CD8-positive, alpha-beta memory T cell (primary cell): Measurements from ENCODE around the gene LCP1. TPM values are rescaled to one million over a fixed set of nuclear protein-coding genes. Genes with fewer than 3 reads are reported as not detected.

Experiments
- CTCF ChIA-PET: fragments of 350-600 bp; sonication (Branson Sonifier 250); formaldehyde crosslinking; loops from one replicate; lab custom pipeline; 2021; ENCODE audit warnings: antibody characterized with exemption; lab: Charles Lee
- POLR2A ChIA-PET: fragments of 350-600 bp; sonication (Branson Sonifier 250); formaldehyde crosslinking; loops from one replicate; lab custom pipeline; 2021; ENCODE audit warnings: antibody characterized with exemption; lab: Charles Lee
- DNase-seq, 5 donors: peaks; one replicate each; pipeline versions ENCODE4 v3.0.0 to v3.0.0-alpha.2; 2020 to 2022; ENCODE audit warnings: mixed read lengths in 1 of 5
- H3K27ac ChIP-seq: one replicate; pipeline ENCODE4 v1.7.0; 2013; ENCODE audit warnings: low read depth, mild to moderate bottlenecking, low read length, moderate library complexity
- H3K27me3 ChIP-seq: 2 replicates; pipeline ENCODE4 v1.7.0; 2013; ENCODE audit warnings: low read length, mild to moderate bottlenecking; ENCODE audit not compliant: insufficient read depth, poor library complexity, severe bottlenecking
- H3K36me3 ChIP-seq: 2 replicates; pipeline ENCODE4 v1.7.0; 2013; ENCODE audit warnings: mild to moderate bottlenecking, low read length, moderate library complexity; ENCODE audit not compliant: insufficient read depth
- H3K4me1 ChIP-seq: 2 replicates; pipeline ENCODE4 v1.7.0; 2013; ENCODE audit warnings: mild to moderate bottlenecking, low read length, moderate library complexity; ENCODE audit not compliant: insufficient read depth
- H3K4me3 ChIP-seq: 2 replicates; pipeline ENCODE4 v1.7.0; 2013; ENCODE audit warnings: mild to moderate bottlenecking, low read length
- H3K9me3 ChIP-seq: 2 replicates; pipeline ENCODE4 v1.7.0; 2013; ENCODE audit warnings: mild to moderate bottlenecking, low read length
- H3K27ac Mint-ChIP-seq, 8 donors: one replicate each; pipeline ENCODE4 v1.8.0; 2020 to 2021; ENCODE audit warnings: mixed read lengths in 8 of 8, mild to moderate bottlenecking in 6 of 8, inconsistent platforms in 3 of 8, moderate library complexity in 3 of 8
- H3K27me3 Mint-ChIP-seq, 2 donors: one replicate each; pipeline ENCODE4 v1.8.0; 2020 to 2021; ENCODE audit warnings: mixed read lengths in 2 of 2, mild to moderate bottlenecking in 1 of 2, moderate library complexity in 1 of 2
- H3K36me3 Mint-ChIP-seq, 3 donors: one replicate each; pipeline ENCODE4 v1.8.0; 2020 to 2021; ENCODE audit warnings: mixed read lengths in 3 of 3, inconsistent platforms in 1 of 3, mild to moderate bottlenecking in 1 of 3
- H3K4me1 Mint-ChIP-seq, 3 donors: one replicate each; pipeline ENCODE4 v1.8.0; 2020 to 2021; ENCODE audit warnings: mixed read lengths in 3 of 3, inconsistent platforms in 1 of 3, mild to moderate bottlenecking in 1 of 3
- H3K4me3 Mint-ChIP-seq, 7 donors: one replicate each; pipeline ENCODE4 v1.8.0; 2020 to 2021; ENCODE audit warnings: mixed read lengths in 7 of 7, mild to moderate bottlenecking in 6 of 7, moderate library complexity in 4 of 7, inconsistent platforms in 2 of 7
- H3K9me3 Mint-ChIP-seq, 5 donors: one replicate each; pipeline ENCODE4 v1.8.0; 2020 to 2022; ENCODE audit warnings: mixed read lengths in 5 of 5, mild to moderate bottlenecking in 3 of 5, moderate library complexity in 2 of 5, inconsistent platforms in 1 of 5
- polyA plus RNA-seq: library from polyadenylated mRNA; unstranded; fragments of 300-500 nt; fragmentation: Illumina TruSeq; gene quantifications from one replicate; pipeline ENCODE4 v1.2.3, GENCODE V29; 2021
- total RNA-seq, 2 experiments: library from RNA; stranded (reverse); gene quantifications; one replicate each; pipeline ENCODE4 v1.2.3, GENCODE V29; 2021

LCP1 gene
- total and polyA plus RNA-seq, 3 experiments from 2014 or later: 838 to 1,545 (median 869) TPM

DNA sequence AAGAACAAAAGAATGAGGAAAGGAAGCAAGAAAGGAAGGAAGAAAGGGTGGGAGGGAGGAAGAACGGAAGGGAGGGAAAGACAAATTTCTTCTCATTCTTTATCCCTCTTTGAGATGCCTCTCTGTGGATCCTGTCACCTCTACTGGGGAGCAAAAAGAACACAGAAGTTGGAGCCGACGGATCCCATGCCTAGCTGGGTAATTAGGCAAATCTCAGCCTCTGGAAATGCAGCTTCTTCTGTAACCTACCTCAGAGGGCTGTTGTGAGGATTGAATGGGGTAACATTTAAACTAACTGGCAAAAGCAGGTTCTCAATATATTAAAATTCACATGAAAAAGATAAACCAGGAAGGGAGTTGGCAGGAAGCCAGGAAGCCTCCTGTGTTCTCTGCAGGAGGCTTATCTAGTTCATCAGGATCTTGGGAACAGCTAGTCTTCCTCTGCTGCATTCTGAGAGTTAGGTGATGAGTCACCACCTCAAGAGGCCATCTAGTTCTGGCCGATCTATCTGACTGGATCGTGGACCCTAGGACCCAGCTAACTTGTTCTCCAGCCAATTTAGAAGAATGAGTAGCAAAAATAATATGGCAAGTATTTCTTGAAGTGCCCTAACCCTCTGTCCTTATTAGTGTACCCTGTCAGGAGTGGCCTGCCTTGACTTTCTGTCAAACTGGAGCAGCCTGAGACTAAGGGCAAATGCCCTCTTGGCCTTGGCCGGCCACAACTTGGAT, 61.9 kb downstream of the LCP1 start:
- no peaks in the 10 kb centered on the region for H3K36me3 ChIP-seq
- no peak overlapping the region for H3K27ac Mint-ChIP-seq
- no peak for DNase-seq
- H3K4me3 Mint-ChIP-seq: no peak overlapping the region
- H3K27me3 Mint-ChIP-seq: no peaks in the 10 kb centered on the region
- peaks cover 0 to 2% (median 0%) of the 10 kb centered on the region in 3 donors for H3K36me3 Mint-ChIP-seq
- H3K9me3 Mint-ChIP-seq: no peaks in the 10 kb centered on the region
- H3K9me3 ChIP-seq: no peaks in the 10 kb centered on the region
- CTCF ChIA-PET: no interaction called here
- H3K27me3 ChIP-seq: no peaks in the 10 kb centered on the region
- POLR2A ChIA-PET: no interaction called here
- no peak overlapping the region for H3K4me3 ChIP-seq
- H3K27ac ChIP-seq: no peak overlapping the region
- peaks cover 23 to 33% (median 26%) of the 10 kb centered on the region in 3 donors for H3K4me1 Mint-ChIP-seq
- H3K4me1 ChIP-seq: peaks cover 25% of the 10 kb centered on the region

DNA sequence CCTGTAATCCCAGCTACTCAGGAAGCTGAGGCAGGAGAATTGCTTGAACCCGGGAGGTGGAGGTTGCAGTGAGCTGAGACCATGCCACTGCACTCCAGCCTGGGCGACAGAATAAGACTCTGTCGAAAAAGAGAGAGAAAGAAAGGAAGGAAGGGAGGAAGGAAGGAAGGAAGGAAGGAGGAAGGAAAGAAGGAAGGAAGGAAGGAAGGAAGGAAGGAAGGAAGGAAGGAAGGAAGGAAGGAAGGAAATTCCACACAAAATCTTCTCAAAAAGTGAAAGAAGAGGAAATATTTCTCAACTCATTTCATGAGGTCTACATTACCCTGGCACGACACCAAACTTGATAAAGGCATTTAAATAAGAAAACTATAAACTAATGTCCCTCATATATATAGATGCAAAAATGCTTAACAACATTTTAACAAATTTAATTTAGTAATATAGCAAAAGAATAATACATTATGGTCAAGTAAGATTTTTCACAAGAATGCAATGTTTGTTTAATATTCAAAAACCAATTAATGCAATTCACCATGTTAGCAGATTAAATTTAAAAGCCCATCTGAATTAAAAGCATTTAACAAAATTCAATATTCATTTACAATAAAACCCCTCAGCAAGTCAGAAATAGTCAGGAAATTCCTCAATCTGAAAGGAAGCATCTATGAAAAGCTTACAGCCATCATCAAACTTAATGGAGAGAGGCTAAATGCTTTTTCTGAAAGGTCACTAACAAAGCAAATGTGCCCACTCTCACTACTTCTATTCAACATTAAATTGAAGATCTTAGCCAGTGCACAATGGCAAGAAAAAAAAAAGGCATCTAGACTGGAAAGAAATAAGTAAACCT, 65.1 kb downstream of the LCP1 start:
- ChIA-PET CTCF (interaction anchor here (1.3 kb wide), 1 partner anchor 9 kb away, joined by 4 read pairs; no protein-coding TSS in a partner anchor), POLR2A (no interaction called here)
- Histone ChIP-seq H3K9me3 (no peaks in the 10 kb centered on the region), H3K4me1 (peaks cover 4% of the 10 kb centered on the region), H3K36me3 (no peaks in the 10 kb centered on the region), H3K4me3 (no peak overlapping the region), H3K27ac (no peak overlapping the region), H3K27me3 (no peaks in the 10 kb centered on the region)
- Mint-ChIP-seq H3K36me3 (peaks cover 0 to 3% (median 3%) of the 10 kb centered on the region in 3 donors), H3K4me3 (no peak overlapping the region), H3K27ac (no peak overlapping the region), H3K27me3 (peaks cover 2 to 19% of the 10 kb centered on the region in 2 donors), H3K9me3 (no peaks in the 10 kb centered on the region), H3K4me1 (peaks cover 4% of the 10 kb centered on the region in 3 donors)
- no peak for DNase-seq

DNA sequence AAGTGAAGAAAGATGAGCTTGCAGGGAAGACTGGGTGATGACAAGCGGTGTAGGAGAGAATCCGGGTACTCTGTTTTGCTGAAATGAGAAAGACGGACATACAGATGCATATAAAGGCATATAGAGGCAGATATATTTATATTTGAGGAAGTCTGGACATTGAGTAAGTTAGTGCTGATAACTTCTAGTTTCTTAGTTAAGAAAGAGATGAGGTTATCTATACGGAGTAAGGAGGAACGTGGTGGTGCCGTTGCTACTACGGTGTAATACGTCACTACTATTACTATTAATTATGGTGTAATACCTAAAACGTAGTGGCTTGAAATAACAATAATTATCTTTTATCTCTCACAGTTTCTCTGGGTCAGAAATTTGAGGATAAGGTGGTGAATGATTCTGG, 67.4 kb downstream of the LCP1 start:
- H3K36me3 Mint-ChIP-seq: peaks cover 0 to 3% (median 3%) of the 10 kb centered on the region in 3 donors
- POLR2A ChIA-PET: no interaction called here
- CTCF ChIA-PET: no interaction called here

DNA sequence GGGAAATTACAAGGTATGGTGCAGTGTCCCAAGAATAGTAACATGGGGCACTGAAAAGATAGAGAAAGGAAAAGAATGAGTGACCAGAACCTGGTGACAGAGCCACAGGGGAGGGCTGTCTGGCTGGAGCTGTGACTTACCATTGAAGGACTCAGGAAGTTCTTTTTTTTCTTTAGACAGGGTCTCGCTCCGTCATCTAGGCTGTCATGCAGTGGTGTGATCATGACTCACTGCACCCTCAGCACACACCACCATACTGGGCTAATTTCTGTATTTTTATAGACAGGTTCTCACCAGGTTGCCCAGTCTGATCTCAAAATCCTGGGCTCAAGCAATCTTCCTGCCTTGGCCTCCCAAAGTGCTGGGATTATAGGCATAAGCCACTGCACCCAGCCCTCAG, 68.4 kb downstream of the LCP1 start:
- CTCF ChIA-PET: no interaction called here
- Mint-ChIP-seq H3K4me1 (peaks cover 0 to 2% (median 0%) of the 10 kb centered on the region in 3 donors), H3K27ac (no peak overlapping the region), H3K4me3 (no peak overlapping the region), H3K27me3 (peaks cover 14 to 41% of the 10 kb centered on the region in 2 donors), H3K9me3 (no peaks in the 10 kb centered on the region), H3K36me3 (peaks cover 0 to 3% (median 1%) of the 10 kb centered on the region in 3 donors)
- no peak for DNase-seq
- no peaks in the 10 kb centered on the region for H3K27me3 ChIP-seq
- H3K27ac ChIP-seq: no peak overlapping the region
- POLR2A ChIA-PET: no interaction called here
- no peaks in the 10 kb centered on the region for H3K36me3 ChIP-seq
- H3K4me1 ChIP-seq: no peaks in the 10 kb centered on the region
- no peak overlapping the region for H3K4me3 ChIP-seq
- no peaks in the 10 kb centered on the region for H3K9me3 ChIP-seq

More for the DNA sequence above, 67.4 kb downstream of the LCP1 start:
- DNase-seq: no peak
- Mint-ChIP-seq H3K4me3 (no peak overlapping the region), H3K4me1 (no peaks in the 10 kb centered on the region), H3K27me3 (peaks cover 10 to 32% of the 10 kb centered on the region in 2 donors), H3K27ac (no peak overlapping the region), H3K9me3 (no peaks in the 10 kb centered on the region)
- Histone ChIP-seq H3K27me3 (no peaks in the 10 kb centered on the region), H3K9me3 (no peaks in the 10 kb centered on the region), H3K36me3 (no peaks in the 10 kb centered on the region), H3K4me1 (no peaks in the 10 kb centered on the region), H3K4me3 (no peak overlapping the region), H3K27ac (no peak overlapping the region)

DNA sequence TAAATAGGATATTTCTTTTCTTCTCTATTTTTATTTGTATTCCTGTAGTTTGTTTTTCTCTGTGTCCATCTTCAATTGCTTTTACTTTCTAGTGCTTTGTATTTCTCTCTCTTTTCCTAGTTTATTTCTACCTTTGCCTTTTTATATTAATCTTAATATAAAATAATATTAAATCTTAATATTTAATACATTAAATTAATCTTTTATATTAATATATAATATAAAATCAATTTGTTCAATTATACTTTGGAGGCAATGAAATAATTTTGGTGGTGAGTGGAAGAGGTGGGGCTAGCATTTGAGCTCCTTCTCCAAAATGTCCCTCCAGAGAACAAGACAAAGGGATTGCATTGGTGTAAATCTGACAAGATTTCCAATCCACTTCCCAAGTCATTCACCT, 70.8 kb downstream of the LCP1 start:
- H3K36me3 Mint-ChIP-seq: peaks cover 0 to 3% (median 1%) of the 10 kb centered on the region in 3 donors
- H3K9me3 ChIP-seq: no peaks in the 10 kb centered on the region
- no peak for DNase-seq
- H3K27ac ChIP-seq: no peak overlapping the region
- no peak overlapping the region for H3K4me3 Mint-ChIP-seq
- no peak overlapping the region for H3K27ac Mint-ChIP-seq
- H3K4me1 ChIP-seq: no peaks in the 10 kb centered on the region
- peaks cover 18 to 56% of the 10 kb centered on the region in 2 donors for H3K27me3 Mint-ChIP-seq
- no peaks in the 10 kb centered on the region for H3K9me3 Mint-ChIP-seq
- H3K4me3 ChIP-seq: no peak overlapping the region
- H3K36me3 ChIP-seq: no peaks in the 10 kb centered on the region
- ChIA-PET CTCF (no interaction called here), POLR2A (no interaction called here)
- no peaks in the 10 kb centered on the region for H3K27me3 ChIP-seq
- H3K4me1 Mint-ChIP-seq: peaks cover 3 to 9% (median 5%) of the 10 kb centered on the region in 3 donors

DNA sequence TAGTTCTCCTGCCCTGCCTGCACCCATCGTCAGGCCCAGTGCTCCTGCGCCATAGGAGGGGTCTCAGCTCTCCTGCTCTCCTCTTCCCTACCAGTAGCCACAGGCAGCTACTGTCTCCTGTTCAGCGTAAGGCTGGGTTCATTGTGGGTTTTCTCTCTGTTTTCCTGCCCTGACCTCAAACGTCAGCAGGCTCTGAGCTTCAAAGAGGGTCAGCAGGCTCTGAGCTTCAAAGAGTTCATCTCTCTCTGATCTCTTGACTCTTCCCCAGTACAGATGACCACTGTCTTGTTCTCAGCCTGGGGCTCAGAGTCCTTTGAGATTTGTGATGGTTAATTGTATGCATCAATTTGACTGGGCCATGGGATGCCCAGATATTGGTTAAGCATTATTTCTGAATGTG, 72.5 kb downstream of the LCP1 start:
- no peak overlapping the region for H3K27ac Mint-ChIP-seq
- POLR2A ChIA-PET: no interaction called here
- Histone ChIP-seq H3K27me3 (no peaks in the 10 kb centered on the region), H3K36me3 (no peaks in the 10 kb centered on the region), H3K4me1 (no peaks in the 10 kb centered on the region), H3K27ac (no peak overlapping the region), H3K4me3 (no peak overlapping the region), H3K9me3 (no peaks in the 10 kb centered on the region)
- peaks cover 3 to 9% (median 5%) of the 10 kb centered on the region in 3 donors for H3K4me1 Mint-ChIP-seq
- H3K9me3 Mint-ChIP-seq: no peaks in the 10 kb centered on the region
- DNase-seq: no peak
- H3K27me3 Mint-ChIP-seq: peaks cover 22 to 58% of the 10 kb centered on the region in 2 donors
- no peak overlapping the region for H3K4me3 Mint-ChIP-seq
- CTCF ChIA-PET: no interaction called here
- peaks cover 0 to 3% (median 1%) of the 10 kb centered on the region in 3 donors for H3K36me3 Mint-ChIP-seq

DNA sequence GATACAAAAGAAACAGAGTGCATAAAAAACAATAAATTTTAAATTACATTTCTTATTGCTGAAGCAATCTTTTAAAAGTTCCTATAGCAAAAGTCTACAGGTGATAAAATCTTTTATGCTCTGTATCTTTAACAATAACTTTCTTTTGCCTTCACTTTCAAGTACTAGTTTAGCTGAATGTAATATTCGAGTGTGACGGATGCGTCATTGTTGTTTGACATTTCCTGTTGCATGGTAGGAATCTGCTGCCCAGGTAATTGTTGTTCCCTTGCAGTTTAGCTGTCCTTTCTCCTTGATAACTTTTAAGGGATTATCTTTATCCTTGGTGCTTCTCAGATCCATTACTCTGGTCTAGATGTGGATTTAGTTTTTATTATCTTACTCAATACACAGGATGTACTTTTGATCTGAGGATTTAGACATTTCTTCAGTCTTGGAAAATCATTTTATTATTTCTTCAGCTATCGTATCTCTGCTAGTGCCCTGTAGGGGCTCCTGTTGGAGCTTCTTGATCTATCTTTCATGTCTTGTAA, 75.1 kb downstream of the LCP1 start:
- ChIA-PET POLR2A (no interaction called here), CTCF (interaction anchor here (1.5 kb wide), 1 partner anchor 19 kb away, joined by 3 read pairs; no protein-coding TSS in a partner anchor)
- Mint-ChIP-seq H3K4me3 (peak overlapping the region in 1 of 7 donors; percentile 31), H3K9me3 (no peaks in the 10 kb centered on the region), H3K36me3 (no peaks in the 10 kb centered on the region), H3K27ac (no peak overlapping the region), H3K27me3 (peaks cover 20 to 43% of the 10 kb centered on the region in 2 donors), H3K4me1 (peaks cover 3 to 9% (median 5%) of the 10 kb centered on the region in 3 donors)
- H3K27me3 ChIP-seq: no peaks in the 10 kb centered on the region
- DNase-seq: no peak
- no peaks in the 10 kb centered on the region for H3K9me3 ChIP-seq
- H3K36me3 ChIP-seq: no peaks in the 10 kb centered on the region
- no peak overlapping the region for H3K27ac ChIP-seq
- no peaks in the 10 kb centered on the region for H3K4me1 ChIP-seq
- no peak overlapping the region for H3K4me3 ChIP-seq

DNA sequence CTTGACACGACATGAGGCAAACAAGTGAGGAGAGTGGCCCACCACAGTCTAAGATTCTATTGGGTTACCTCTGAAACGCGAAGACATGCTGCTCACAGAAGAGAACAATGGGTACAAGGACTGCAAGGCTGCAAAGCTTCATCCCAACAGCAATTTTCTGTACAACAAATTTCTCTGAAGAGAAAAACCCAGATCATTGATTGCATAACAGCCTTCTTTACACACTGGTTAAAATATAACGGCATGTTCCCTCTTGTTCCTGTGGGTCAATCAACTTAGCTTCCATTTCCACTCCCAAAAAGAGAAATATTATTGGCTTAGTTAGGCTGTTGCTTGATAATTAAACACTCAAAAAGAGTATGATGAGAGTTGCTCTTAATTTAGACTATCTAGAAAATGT, 77.1 kb downstream of the LCP1 start, which contains the start of gene CPB2:
Gene CPB2 (minus strand): TSS at position 166 of the 400 bp plus-strand sequence. CDS start 24 bp downstream, at position 142.
- H3K36me3 Mint-ChIP-seq: no peaks in the 10 kb centered on the region
- H3K27ac Mint-ChIP-seq: no peak within 1 kb of the TSS
- H3K36me3 ChIP-seq: no peaks in the 10 kb centered on the region

More for the DNA sequence above, 77.1 kb downstream of the LCP1 start, which contains the start of gene CPB2:
- POLR2A ChIA-PET: no interaction called here
- H3K27me3 ChIP-seq: no peaks in the 10 kb centered on the region
- H3K4me3 ChIP-seq: no peak within 1 kb of the TSS
- CTCF ChIA-PET: no interaction called here
- Mint-ChIP-seq H3K4me3 (no peak within 1 kb of the TSS), H3K4me1 (peaks cover 3 to 9% (median 5%) of the 10 kb centered on the region in 3 donors), H3K27me3 (peaks cover 12 to 31% of the 10 kb centered on the region in 2 donors), H3K9me3 (no peaks in the 10 kb centered on the region)
- no peaks in the 10 kb centered on the region for H3K4me1 ChIP-seq
- no peaks in the 10 kb centered on the region for H3K9me3 ChIP-seq
- DNase-seq: no peak
- no peak within 1 kb of the TSS for H3K27ac ChIP-seq
